ENCODE data around the gene ZNF324. TPM values are rescaled to one million over a fixed set of nuclear protein-coding genes. Genes with fewer than 3 reads are reported as not detected.

Gene ZNF324
- total and polyA plus RNA-seq, 2 of the 13 experiments (the other 11 are each of a cell fraction or from before 2014, with no cell fraction given): 1.1 to 4.7 TPM

DNA sequence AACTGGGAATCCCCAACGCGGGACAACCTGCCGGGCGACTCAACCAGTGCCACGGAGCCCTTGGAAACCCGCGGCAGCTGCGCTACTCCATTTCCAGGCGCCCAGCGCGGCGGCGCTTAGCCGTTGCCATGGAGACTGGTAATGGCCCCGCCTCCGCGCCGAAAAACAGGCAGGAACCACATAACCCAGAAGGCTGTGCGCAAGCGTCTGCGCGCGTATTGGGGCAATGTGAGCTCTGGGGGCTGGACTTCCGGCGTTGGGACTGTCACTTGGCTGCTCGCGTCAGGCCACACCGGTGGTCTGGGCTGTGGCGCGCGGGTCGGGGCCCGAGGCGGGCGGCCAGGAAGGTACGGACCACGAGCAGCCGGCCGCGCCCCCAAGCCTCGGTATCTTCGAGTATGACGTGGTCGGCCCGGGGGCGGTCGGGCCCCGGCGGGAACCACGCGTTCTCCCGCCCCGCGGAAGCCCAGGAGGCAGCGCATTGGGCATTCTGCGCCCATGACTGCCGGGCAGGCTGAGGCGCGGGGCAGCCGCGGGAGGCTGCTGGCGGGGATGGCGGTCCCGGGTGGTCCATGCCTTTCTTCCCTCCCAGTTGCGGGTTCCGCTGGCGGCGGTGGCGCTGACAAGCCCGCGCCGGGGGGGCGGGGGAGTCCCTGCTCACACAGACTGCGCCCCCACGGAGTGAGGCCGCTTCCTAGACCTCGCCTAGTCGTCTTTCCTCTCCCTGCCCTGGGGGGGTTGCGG lies 15.3 kb upstream of the ZNF324 start, which contains the start of gene ZNF324B (continued):
- TF ChIP-seq, protein P1, sequence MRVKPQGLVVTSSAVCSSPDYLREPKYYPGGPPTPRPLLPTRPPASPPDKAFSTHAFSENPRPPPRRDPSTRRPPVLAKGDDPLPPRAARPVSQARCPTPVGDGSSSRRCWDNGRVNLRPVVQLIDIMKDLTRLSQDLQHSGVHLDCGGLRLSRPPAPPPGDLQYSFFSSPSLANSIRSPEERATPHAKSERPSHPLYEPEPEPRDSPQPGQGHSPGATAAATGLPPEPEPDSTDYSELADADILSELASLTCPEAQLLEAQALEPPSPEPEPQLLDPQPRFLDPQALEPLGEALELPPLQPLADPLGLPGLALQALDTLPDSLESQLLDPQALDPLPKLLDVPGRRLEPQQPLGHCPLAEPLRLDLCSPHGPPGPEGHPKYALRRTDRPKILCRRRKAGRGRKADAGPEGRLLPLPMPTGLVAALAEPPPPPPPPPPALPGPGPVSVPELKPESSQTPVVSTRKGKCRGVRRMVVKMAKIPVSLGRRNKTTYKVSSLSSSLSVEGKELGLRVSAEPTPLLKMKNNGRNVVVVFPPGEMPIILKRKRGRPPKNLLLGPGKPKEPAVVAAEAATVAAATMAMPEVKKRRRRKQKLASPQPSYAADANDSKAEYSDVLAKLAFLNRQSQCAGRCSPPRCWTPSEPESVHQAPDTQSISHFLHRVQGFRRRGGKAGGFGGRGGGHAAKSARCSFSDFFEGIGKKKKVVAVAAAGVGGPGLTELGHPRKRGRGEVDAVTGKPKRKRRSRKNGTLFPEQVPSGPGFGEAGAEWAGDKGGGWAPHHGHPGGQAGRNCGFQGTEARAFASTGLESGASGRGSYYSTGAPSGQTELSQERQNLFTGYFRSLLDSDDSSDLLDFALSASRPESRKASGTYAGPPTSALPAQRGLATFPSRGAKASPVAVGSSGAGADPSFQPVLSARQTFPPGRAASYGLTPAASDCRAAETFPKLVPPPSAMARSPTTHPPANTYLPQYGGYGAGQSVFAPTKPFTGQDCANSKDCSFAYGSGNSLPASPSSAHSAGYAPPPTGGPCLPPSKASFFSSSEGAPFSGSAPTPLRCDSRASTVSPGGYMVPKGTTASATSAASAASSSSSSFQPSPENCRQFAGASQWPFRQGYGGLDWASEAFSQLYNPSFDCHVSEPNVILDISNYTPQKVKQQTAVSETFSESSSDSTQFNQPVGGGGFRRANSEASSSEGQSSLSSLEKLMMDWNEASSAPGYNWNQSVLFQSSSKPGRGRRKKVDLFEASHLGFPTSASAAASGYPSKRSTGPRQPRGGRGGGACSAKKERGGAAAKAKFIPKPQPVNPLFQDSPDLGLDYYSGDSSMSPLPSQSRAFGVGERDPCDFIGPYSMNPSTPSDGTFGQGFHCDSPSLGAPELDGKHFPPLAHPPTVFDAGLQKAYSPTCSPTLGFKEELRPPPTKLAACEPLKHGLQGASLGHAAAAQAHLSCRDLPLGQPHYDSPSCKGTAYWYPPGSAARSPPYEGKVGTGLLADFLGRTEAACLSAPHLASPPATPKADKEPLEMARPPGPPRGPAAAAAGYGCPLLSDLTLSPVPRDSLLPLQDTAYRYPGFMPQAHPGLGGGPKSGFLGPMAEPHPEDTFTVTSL (CRISPR knock-in tag; IDR thresholded peaks at IDR 0.05; ENCODE audit: borderline replicate concordance): no peak
- no peak for TF ChIP-seq GATA4 (IDR thresholded peaks at IDR 0.05; ENCODE audit: borderline replicate concordance, low read depth)
- no peak for TF ChIP-seq NONO (IDR thresholded peaks at IDR 0.05)
- peak; percentile 62; the same call in 1 of the 2 replicates for TF ChIP-seq NONO (CRISPR knock-in tag; conservative IDR thresholded peaks at IDR 0.05)
- no peak for TF ChIP-seq ZFP36 (IDR thresholded peaks at IDR 0.05; ENCODE audit: borderline replicate concordance, low read depth, low read length, partially characterized antibody)
- no peak for TF ChIP-seq SRSF9 (IDR thresholded peaks at IDR 0.05; ENCODE audit: borderline replicate concordance, insufficient read depth, low read depth, low read length, poor library complexity, severe bottlenecking)
- TF ChIP-seq CBX5 (CRISPR knock-in tag; IDR thresholded peaks at IDR 0.05; ENCODE audit: borderline replicate concordance): no peak
- TF ChIP-seq, protein P2, sequence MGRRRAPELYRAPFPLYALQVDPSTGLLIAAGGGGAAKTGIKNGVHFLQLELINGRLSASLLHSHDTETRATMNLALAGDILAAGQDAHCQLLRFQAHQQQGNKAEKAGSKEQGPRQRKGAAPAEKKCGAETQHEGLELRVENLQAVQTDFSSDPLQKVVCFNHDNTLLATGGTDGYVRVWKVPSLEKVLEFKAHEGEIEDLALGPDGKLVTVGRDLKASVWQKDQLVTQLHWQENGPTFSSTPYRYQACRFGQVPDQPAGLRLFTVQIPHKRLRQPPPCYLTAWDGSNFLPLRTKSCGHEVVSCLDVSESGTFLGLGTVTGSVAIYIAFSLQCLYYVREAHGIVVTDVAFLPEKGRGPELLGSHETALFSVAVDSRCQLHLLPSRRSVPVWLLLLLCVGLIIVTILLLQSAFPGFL (CRISPR knock-in tag; IDR thresholded peaks at IDR 0.05): no peak
- TF ChIP-seq, protein P3, sequence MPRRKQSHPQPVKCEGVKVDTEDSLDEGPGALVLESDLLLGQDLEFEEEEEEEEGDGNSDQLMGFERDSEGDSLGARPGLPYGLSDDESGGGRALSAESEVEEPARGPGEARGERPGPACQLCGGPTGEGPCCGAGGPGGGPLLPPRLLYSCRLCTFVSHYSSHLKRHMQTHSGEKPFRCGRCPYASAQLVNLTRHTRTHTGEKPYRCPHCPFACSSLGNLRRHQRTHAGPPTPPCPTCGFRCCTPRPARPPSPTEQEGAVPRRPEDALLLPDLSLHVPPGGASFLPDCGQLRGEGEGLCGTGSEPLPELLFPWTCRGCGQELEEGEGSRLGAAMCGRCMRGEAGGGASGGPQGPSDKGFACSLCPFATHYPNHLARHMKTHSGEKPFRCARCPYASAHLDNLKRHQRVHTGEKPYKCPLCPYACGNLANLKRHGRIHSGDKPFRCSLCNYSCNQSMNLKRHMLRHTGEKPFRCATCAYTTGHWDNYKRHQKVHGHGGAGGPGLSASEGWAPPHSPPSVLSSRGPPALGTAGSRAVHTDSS (CRISPR knock-in tag; conservative IDR thresholded peaks at IDR 0.05): no peak
- TF ChIP-seq, protein P4, sequence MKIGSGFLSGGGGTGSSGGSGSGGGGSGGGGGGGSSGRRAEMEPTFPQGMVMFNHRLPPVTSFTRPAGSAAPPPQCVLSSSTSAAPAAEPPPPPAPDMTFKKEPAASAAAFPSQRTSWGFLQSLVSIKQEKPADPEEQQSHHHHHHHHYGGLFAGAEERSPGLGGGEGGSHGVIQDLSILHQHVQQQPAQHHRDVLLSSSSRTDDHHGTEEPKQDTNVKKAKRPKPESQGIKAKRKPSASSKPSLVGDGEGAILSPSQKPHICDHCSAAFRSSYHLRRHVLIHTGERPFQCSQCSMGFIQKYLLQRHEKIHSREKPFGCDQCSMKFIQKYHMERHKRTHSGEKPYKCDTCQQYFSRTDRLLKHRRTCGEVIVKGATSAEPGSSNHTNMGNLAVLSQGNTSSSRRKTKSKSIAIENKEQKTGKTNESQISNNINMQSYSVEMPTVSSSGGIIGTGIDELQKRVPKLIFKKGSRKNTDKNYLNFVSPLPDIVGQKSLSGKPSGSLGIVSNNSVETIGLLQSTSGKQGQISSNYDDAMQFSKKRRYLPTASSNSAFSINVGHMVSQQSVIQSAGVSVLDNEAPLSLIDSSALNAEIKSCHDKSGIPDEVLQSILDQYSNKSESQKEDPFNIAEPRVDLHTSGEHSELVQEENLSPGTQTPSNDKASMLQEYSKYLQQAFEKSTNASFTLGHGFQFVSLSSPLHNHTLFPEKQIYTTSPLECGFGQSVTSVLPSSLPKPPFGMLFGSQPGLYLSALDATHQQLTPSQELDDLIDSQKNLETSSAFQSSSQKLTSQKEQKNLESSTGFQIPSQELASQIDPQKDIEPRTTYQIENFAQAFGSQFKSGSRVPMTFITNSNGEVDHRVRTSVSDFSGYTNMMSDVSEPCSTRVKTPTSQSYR (CRISPR knock-in tag; IDR thresholded peaks at IDR 0.05; ENCODE audit: borderline replicate concordance): no peak
- no peak for TF ChIP-seq KLF13 (CRISPR knock-in tag; IDR thresholded peaks at IDR 0.05)
- TF ChIP-seq ZNF605 (CRISPR knock-in tag; IDR thresholded peaks at IDR 0.05): peak; percentile 41; the same call in 1 of the 2 replicates
- TF ChIP-seq, protein P5, sequence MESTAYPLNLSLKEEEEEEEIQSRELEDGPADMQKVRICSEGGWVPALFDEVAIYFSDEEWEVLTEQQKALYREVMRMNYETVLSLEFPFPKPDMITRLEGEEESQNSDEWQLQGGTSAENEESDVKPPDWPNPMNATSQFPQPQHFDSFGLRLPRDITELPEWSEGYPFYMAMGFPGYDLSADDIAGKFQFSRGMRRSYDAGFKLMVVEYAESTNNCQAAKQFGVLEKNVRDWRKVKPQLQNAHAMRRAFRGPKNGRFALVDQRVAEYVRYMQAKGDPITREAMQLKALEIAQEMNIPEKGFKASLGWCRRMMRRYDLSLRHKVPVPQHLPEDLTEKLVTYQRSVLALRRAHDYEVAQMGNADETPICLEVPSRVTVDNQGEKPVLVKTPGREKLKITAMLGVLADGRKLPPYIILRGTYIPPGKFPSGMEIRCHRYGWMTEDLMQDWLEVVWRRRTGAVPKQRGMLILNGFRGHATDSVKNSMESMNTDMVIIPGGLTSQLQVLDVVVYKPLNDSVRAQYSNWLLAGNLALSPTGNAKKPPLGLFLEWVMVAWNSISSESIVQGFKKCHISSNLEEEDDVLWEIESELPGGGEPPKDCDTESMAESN (CRISPR knock-in tag; conservative IDR thresholded peaks at IDR 0.05): no peak
- TF ChIP-seq TOE1 (CRISPR knock-in tag; IDR thresholded peaks at IDR 0.05): no peak
- no peak for TF ChIP-seq HNF4A (CRISPR knock-in tag; IDR thresholded peaks at IDR 0.05)
